Stimulated activated CD4-positive, alpha-beta T cell treated with anti-CD3 and anti-CD28 coated beads, Interleukin-1b, Interleukin-23, amount 100 ng/mL, for 4 hours (primary cell): ENCODE results near the gene ZMIZ1.
"Not testable (repeated sequence)": the region's sequence is repeated elsewhere in the genome, so short reads cannot be mapped to it uniquely, and the experiment has no call there.

ENCODE experiments used
- DNase-seq, 2 donors: peaks; one replicate each; pipeline ENCODE4 v3.0.0-alpha.2; 2020; ENCODE audit warnings: low read depth in 2 of 2

ZMIZ1 gene

GRCh38 chr10:79323602-79324001 lies 254.8 kb downstream of the ZMIZ1 start:
- DNase-seq: no peak

GRCh38 chr10:79324032-79324695 lies 255.4 kb downstream of the ZMIZ1 start:
- DNase-seq: no peak

GRCh38 chr10:79326361-79327089 lies 257.8 kb downstream of the ZMIZ1 start:
- DNase-seq: no peak

GRCh38 chr10:79327090-79327457 lies 258.3 kb downstream of the ZMIZ1 start:
- no peak for DNase-seq

- DNase-seq: no peak
Measured at GRCh38 chr10:79328147-79328701, 259.5 kb downstream of the ZMIZ1 start.

- DNase-seq: no peak
Measured at GRCh38 chr10:79328737-79329504, 260.2 kb downstream of the ZMIZ1 start.

- no peak for DNase-seq
Measured at GRCh38 chr10:79329529-79329928, 260.8 kb downstream of the ZMIZ1 start.

GRCh38 chr10:79331226-79331625 lies 262.5 kb downstream of the ZMIZ1 start:
- no peak for DNase-seq

GRCh38 chr10:79331709-79332108 lies 262.9 kb downstream of the ZMIZ1 start:
- peak; percentile 62 to 64 for DNase-seq

- not testable (repeated sequence) for DNase-seq
Measured at GRCh38 chr10:79332610-79333315, 264.0 kb downstream of the ZMIZ1 start.

GRCh38 chr10:79333513-79333912 lies 264.7 kb downstream of the ZMIZ1 start:
- DNase-seq: no peak

GRCh38 chr10:79334573-79334972 lies 265.8 kb downstream of the ZMIZ1 start:
- DNase-seq: no peak

GRCh38 chr10:79335094-79335469 lies 266.3 kb downstream of the ZMIZ1 start:
- DNase-seq: no peak

GRCh38 chr10:79335470-79336235 lies 266.9 kb downstream of the ZMIZ1 start:
- no peak for DNase-seq

GRCh38 chr10:79336276-79336675 lies 267.5 kb downstream of the ZMIZ1 start:
- DNase-seq: no peak

- DNase-seq: no peak
Measured at GRCh38 chr10:79336739-79337138, 268.0 kb downstream of the ZMIZ1 start.

GRCh38 chr10:79337783-79338469 lies 269.2 kb downstream of the ZMIZ1 start:
- not testable (repeated sequence) for DNase-seq

- no peak for DNase-seq
Measured at GRCh38 chr10:79339266-79339665, 270.5 kb downstream of the ZMIZ1 start.

- no peak for DNase-seq
Measured at GRCh38 chr10:79340646-79341244, 272.0 kb downstream of the ZMIZ1 start.

GRCh38 chr10:79342295-79342761 lies 273.6 kb downstream of the ZMIZ1 start:
- no peak for DNase-seq
